Embryonic facial prominence (tissue), 1 donor: ENCODE measurements around the gene NT5DC1.
A peak's percentile ranks its signal among the peaks of the same experiment; 100 is the strongest.
"Not testable (repeated sequence)": the region's sequence is repeated elsewhere in the genome, so short reads cannot be mapped to it uniquely, and the experiment has no call there.

Experiments
- DNase-seq: peaks from one replicate; pipeline ENCODE4 v3.0.0-alpha.2; 2016; ENCODE audit errors: extremely low spot score

Gene NT5DC1

DNA sequence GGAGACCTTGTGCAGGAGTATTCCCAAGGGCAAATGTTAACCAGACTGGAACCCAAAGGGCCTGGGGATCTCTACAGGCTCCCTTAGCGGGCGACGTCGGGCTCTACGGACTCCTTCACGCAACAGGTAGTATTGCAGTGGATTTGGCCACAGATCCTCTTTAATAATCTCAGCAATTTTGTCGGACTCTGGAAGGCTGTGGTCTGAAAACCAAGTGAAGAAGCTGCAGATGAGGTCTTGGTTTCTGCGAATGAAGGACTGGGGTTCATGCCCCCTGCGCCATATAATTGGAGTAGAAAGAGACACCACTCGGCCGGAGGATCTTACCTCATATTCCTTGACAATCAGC lies 177.8 kb downstream of the NT5DC1 start:
- no peak for DNase-seq

DNA sequence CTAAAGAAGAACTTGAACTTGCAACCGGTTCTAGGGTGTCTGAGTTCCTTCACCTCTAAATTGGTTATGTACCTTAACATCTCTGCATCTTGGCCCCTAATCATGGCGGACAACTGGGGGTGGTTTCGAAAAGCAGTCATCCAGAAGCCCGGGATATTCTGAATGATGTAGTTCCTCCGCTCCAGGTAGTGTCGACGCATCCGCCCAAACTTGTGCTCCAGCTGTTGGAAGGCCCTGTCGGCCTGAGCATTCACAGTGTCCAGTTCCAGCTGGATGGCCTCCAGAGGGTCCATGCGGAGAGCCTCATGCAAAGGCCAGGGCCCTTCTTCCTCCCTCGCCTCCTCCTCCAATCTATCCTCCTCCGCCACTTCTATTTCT lies 178.2 kb downstream of the NT5DC1 start:
- DNase-seq = no peak

GRCh38 chr6:116279232-116280160 lies 178.8 kb downstream of the NT5DC1 start, which contains the start of gene TSPYL1:
TSPYL1 (minus strand) TSS chr6:116279930; CDS start chr6:116279830, 100 bp downstream.
- peak; percentile 98 for DNase-seq

DNA sequence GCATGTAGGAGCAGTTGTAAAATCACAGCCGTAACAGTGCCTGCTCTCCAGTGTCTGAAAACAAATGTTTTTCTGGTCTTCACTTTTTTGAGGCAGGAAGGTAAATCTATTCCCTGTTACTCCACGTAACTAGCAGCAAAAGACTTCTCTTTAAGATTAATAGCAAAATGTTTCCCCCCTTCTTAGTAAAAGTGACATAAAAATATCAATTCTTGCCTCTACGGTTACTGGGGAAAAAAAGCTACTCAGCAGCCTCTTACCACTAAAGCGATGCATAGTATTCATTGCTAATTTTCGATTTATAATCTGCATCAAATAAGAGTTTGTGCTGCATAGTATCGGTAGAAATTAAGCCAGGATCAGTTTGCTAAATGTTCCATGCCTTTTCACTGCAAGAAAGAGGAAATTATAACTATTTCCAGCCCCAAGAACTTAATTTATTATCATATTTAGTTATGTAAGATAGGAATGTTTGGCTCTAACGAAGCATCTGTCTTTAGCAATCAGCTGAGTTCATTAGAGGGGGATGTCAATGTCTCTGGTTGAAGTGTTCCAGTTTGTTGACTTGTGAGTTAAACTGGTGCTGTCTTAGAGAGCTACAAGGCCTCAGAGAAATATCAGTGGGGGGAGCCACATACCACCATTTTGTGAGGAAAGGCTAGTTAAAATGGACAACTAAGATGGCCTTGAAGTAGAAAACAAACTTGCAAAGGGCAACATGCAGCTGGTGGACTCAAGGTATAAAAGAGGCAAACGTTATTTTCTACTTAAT lies 179.7 kb downstream of the NT5DC1 start:
- DNase-seq = no peak

GRCh38 chr6:116280933-116281316 lies 180.3 kb downstream of the NT5DC1 start:
- DNase-seq = no peak

GRCh38 chr6:116282698-116283097 lies 182.0 kb downstream of the NT5DC1 start:
- DNase-seq = no peak

DNA sequence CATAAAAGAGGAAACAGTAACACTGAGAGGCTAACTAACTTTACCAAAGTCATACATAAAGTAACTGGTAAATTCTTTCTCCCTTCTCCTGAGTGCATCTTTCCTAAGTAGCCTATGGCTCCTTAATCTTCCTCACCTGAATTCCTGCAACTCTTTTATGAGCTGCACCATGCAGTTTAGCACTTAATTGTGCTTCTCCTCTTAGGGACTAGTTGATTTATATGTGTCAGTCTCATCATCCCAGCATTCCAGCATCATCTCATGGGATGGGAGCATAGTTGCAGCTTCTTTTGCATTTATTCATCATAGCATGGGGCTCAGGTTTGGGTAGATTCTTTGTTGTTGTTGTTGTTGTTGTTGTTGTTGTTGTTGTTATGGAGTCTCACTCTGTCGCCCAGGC lies 182.5 kb downstream of the NT5DC1 start:
- no peak for DNase-seq

DNA sequence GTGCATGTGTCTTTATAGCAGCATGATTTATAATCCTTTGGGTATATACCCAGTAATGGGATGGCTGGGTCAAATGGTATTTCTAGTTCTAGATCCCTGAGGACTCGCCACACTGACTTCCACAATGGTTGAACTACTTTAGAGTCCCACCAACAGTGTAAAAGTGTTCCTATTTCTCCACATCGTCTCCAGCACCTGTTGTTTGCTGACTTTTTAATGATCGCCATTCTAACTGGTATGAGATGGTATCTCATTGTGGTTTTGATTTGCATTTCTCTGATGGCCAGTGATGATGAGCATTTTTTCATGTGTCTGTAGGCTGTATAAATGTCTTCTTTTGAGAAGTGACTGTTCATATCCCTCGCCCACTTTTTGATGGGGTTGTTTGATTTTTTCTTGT lies 184.3 kb downstream of the NT5DC1 start:
- DNase-seq = not testable (repeated sequence)

DNA sequence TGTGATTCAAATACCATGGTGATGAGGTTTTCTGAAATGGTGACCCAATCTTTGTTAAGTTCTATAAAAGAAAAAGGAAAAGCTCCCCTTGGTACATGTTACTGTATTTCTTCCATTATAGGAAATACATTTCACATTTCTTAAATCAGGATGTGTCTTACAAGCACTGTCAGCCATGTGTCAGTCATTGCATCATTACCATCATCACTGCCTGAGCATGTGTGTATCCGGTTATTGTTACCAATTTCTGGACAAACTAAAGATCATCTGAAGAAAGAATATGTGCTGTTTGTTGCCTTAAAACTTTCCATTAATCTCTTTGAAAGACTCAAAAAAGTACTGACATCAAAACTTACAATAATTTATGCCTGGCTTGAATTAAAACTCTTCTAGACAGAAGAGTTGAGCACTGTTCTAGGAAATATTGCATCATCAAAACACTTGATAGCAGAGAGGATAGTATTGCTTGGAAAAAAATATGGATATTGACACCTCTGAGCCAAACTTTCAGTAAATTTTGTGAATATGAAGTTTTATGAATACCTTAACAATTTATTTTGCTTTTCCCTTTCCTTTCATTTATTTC lies 186.2 kb downstream of the NT5DC1 start:
- no peak for DNase-seq

DNA sequence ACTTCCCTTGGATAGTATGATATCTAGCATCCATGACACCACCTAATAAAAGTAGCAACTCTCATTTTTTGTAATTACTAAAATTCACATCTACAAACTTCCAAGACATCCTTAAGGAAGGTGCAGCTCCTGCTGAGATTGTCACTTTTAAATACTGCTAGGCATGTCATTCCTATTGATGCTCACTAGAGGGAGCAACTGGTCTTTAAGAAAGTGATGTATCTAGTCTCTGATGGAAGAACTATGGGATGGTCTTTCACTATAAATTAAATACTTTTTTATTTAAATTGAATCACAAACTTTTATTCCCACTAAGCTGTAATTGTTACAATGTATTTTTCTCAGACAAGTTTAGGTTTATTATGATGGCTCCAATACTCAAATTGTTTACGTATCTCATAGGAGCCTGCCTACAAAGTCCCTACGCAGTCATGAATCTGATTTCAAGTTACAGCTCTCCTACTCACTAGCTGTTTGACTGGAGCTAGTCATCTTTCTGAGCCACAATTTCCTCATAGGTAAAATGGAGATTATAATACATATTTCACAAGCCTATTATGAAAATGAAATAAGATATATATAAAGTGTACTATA lies 187.1 kb downstream of the NT5DC1 start:
- peak; percentile 61 for DNase-seq

DNA sequence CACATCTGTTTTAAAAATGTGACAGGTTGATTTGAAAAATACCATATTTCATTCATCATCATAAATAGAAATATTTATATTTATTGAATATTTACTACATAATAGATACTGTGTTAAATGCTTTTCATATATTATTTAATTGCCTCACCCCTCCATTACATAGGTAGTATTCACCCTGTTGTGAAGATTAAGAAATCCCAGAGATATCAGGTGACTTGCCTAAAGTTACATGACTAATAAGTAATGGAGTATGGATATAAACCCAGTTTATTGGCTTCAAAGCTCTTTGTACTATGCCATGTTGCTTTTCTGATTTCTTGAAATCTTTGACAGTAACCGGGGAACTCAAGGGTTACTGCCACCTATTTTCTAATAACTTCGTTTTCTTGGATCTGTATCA lies 189.2 kb downstream of the NT5DC1 start:
- DNase-seq = no peak

DNA sequence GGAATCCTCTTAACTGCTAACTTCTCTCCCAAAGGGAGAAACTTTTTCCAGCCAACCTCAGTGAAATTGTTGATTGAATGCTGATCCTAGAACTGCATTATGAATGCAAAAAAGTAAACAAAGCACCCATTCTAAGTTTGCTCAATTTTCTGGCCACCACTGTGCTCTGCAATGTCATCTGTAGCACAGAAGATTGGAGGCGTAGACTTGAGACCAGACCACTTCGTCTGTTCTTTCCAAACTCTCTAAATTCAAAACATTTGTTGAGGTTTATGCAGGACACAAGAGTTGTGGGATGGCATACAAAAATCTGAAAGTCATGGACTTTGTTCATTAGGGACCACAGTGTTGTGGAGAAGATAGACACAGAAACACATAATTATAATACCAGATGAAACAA lies 190.1 kb downstream of the NT5DC1 start:
- no peak for DNase-seq

DNA sequence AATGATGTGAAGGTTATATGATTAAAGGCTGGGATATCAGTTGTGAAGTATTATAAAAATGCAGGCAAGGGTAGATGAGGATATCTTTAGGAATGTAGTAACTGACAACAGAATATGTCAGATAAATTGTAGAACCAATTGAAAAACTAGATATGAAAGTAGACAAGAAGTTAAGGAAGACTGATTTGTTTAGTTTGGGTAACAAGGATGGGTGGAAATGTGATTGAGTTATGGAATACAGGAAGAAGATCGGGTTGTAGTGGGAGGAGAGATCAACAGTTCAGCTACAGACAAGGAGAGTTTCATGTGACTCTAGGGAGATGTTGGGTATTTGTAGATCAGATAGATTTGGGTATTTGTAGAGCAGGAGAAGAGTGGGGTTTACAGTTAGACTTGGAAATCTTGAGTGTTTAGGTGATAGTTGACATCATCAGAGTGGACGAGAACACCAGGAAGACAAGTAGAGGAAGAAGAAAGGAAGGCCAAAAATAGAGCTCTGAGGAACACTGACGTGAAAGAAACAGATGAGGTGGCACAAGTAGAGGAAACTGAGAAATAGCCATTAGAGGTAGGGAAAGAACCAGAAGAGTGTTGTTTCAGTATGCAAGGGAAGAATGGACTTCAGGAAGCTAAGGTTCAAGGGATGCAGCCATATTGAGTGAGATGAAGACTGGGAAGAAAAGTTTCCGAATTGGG lies 191.2 kb downstream of the NT5DC1 start:
- no peak for DNase-seq

GRCh38 chr6:116292553-116292952 lies 191.9 kb downstream of the NT5DC1 start:
- DNase-seq = no peak

GRCh38 chr6:116298273-116298672 lies 197.6 kb downstream of the NT5DC1 start:
- no peak for DNase-seq

DNA sequence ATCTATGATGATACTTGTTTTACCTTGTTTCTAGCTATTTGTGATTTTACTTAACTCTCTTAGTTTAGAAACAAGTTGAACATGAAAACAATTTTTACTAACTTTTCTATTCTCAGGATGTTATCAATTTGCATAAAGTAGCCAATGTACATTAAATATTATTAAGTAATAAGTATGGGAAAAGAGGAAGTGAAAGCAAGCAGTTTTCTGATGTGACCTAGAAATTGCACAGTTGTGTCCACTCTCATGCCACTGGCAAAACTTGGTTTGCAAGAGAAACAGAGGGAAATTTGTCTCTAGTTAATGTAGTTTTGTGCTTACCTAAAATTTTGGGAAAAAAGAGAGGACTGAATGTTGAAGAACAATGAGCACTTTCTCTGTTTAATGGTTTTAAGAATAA lies 198.3 kb downstream of the NT5DC1 start:
- no peak for DNase-seq
